ENCODE results near the gene FUS. TPM values are rescaled to one million over a fixed set of nuclear protein-coding genes. Genes with fewer than 3 reads are reported as not detected.

FUS gene
- total and polyA plus RNA-seq, 9 of the 15 experiments (the other 6 are each of a cell fraction or from before 2014, with no cell fraction given) = 43.9 to 575 (median 87.2) TPM

GRCh38 chr16:31179747-31180459 lies at the start of gene FUS (continued):
- TF ChIP-seq HBP1 (CRISPR knock-in tag; IDR thresholded peaks at IDR 0.05) = no peak; the same call in none of the 2 replicates
- TF ChIP-seq HDAC2 (IDR thresholded peaks at IDR 0.05) = no peak
- peak; percentile 100 for TF ChIP-seq SUPT5H (IDR thresholded peaks at IDR 0.05)
- no peak for TF ChIP-seq CBFA2T2 (conservative IDR thresholded peaks at IDR 0.05)
- TF ChIP-seq RERE (CRISPR knock-in tag; IDR thresholded peaks at IDR 0.05; ENCODE audit: borderline replicate concordance) = no peak
- no peak for TF ChIP-seq LEF1 (IDR thresholded peaks at IDR 0.05)
- no peak for TF ChIP-seq ZNF696 (CRISPR knock-in tag; conservative IDR thresholded peaks at IDR 0.05)
- peak; percentile 59; the same call in 1 of the 2 replicates for TF ChIP-seq CREB3 (tag; conservative IDR thresholded peaks at IDR 0.05; ENCODE audit: low read depth)
- TF ChIP-seq UBTF (IDR thresholded peaks at IDR 0.05; ENCODE audit: borderline replicate concordance in 1 of 2, low read depth in 2 of 2, low read length in 2 of 2) = no peak
- TF ChIP-seq VEZF1 (CRISPR knock-in tag; IDR thresholded peaks at IDR 0.05) = peak; percentile 92
- no peak for TF ChIP-seq ZNF408 (CRISPR knock-in tag; IDR thresholded peaks at IDR 0.05; ENCODE audit: low read depth)
